Ovary (tissue), 3 donors: ENCODE measurements around the gene RAPGEF2.
"Not testable (repeated sequence)": the region's sequence is repeated elsewhere in the genome, so short reads cannot be mapped to it uniquely, and the experiment has no call there.

Experiments
- POLR2A ChIP-seq: fragments of 450-650 bp; IDR thresholded peaks from one replicate; pipeline ENCODE4 v1.6.1; 2017; ENCODE audit warnings: antibody characterized with exemption, mild to moderate bottlenecking, moderate library complexity
- TF ChIP-seq, protein P1 (sequence below), 3 donors: fragments of 450-650 bp in 2 of 3; fragments of 200-600 bp in 1 of 3; IDR thresholded peaks; one replicate each; pipeline versions ENCODE4 v1.5.1 to v1.8.0; 2016 to 2022; ENCODE audit warnings: antibody characterized with exemption in 3 of 3, mild to moderate bottlenecking in 1 of 3
- donor health status: DM: no; HTN: no; CAD: no.

DNA sequence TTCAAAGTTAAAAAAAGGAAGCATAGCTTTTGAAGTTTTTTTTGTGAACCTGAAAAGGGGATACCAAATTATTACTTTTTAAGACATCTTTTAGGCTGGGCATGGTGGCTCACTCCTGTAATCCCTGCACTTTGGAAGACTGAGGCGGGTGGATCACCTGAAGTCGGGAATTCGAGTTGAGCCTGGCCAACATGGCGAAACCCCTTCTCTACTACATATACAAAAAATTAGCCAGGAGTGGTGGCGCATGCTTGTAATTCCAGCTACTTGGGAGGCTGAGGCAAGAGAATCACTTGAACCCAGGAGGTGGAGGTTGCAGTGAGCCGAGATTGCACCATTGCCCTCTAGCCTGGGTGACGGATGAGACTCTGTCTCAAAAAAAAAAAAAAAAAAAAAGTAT is 10.5 kb downstream of the RAPGEF2 start:
- TF ChIP-seq, protein P1, sequence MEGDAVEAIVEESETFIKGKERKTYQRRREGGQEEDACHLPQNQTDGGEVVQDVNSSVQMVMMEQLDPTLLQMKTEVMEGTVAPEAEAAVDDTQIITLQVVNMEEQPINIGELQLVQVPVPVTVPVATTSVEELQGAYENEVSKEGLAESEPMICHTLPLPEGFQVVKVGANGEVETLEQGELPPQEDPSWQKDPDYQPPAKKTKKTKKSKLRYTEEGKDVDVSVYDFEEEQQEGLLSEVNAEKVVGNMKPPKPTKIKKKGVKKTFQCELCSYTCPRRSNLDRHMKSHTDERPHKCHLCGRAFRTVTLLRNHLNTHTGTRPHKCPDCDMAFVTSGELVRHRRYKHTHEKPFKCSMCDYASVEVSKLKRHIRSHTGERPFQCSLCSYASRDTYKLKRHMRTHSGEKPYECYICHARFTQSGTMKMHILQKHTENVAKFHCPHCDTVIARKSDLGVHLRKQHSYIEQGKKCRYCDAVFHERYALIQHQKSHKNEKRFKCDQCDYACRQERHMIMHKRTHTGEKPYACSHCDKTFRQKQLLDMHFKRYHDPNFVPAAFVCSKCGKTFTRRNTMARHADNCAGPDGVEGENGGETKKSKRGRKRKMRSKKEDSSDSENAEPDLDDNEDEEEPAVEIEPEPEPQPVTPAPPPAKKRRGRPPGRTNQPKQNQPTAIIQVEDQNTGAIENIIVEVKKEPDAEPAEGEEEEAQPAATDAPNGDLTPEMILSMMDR (IDR thresholded peaks at IDR 0.05) = not testable (repeated sequence)
- not testable (repeated sequence) for TF ChIP-seq POLR2A
